Astrocyte of the cerebellum (primary cell): ENCODE data around the gene CBL.

Source experiments
- DNase-seq: peaks from one replicate; pipeline ENCODE4 v3.0.0-alpha.2; 2011; ENCODE audit warnings: low read depth
- H3K4me3 ChIP-seq: 2 replicates; pipeline ENCODE4 v1.5.1; 2011; ENCODE audit warnings: mild to moderate bottlenecking, low read depth, low read length, moderate library complexity
- CTCF ChIP-seq: IDR thresholded peaks from 2 replicates; pipeline ENCODE4 v1.5.1; 2012; ENCODE audit warnings: low read length, low read depth, moderate library complexity, mild to moderate bottlenecking; ENCODE audit errors: missing control alignments
- in situ Hi-C: cut with HindIII; loops from 2 replicates; pipeline ENCODE4 v1.10.0; 2017; ENCODE audit warnings: low sequenced_read_pairs

The CBL gene

GRCh38 chr11:119330237-119330636 lies 124.1 kb downstream of the CBL start:
- TF ChIP-seq CTCF, result no peak
- in situ Hi-C loops, result no loop called here
- H3K4me3 ChIP-seq, result no peak overlapping the region
- no peak for DNase-seq

- TF ChIP-seq CTCF, result no peak
- H3K4me3 ChIP-seq, result no peak overlapping the region
- in situ Hi-C loops, result no loop called here
- DNase-seq, result no peak
Measured at GRCh38 chr11:119332111-119332765, 126.1 kb downstream of the CBL start.

- in situ Hi-C loops, result no loop called here
- TF ChIP-seq CTCF, result no peak
- DNase-seq, result peak; percentile 97
- H3K4me3 ChIP-seq, result peak within 1 kb of the TSS; percentile 85
Measured at GRCh38 chr11:119334174-119334930, 128.2 kb downstream of the CBL start, which contains the start of gene RNF26. Gene RNF26, plus strand, starts transcription at chr11:119334527. Its CDS starts 596 bp downstream, at chr11:119335123.

- in situ Hi-C loops, result no loop called here
- no peak for DNase-seq
- peak overlapping the region; percentile 85 for H3K4me3 ChIP-seq
- TF ChIP-seq CTCF, result no peak
Measured at GRCh38 chr11:119335091-119335654, 129.0 kb downstream of the CBL start.

GRCh38 chr11:119335655-119336543 lies 129.8 kb downstream of the CBL start:
- in situ Hi-C loops, result no loop called here
- no peak for DNase-seq
- H3K4me3 ChIP-seq, result no peak overlapping the region
- no peak for TF ChIP-seq CTCF

GRCh38 chr11:119336744-119337469 lies 130.8 kb downstream of the CBL start:
- no peak overlapping the region for H3K4me3 ChIP-seq
- in situ Hi-C loops, result no loop called here
- DNase-seq, result no peak
- no peak for TF ChIP-seq CTCF
